ENCODE measurements around the gene HHAT.

DNA sequence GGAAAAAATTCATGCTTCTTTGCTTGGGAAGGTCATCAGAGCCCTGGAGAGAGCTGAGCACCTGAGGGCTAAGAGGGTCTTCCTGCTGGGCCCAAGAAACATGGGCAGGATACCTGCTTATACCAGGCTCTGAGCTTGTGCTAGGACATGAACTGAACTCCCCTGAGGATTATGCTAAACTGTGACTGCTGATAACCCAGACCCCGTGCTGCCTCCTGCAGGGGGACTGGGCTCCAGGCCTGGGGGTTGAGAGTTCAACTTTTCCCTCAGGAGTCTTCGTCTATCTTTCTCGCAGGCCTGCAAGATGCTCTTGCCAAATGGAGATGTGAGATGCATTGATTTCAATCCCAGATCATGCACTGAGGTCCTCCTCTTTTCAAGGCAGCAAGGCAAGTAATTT is 368.5 kb downstream of the HHAT start:
- TF ChIP-seq ZNF274 (IDR thresholded peaks at IDR 0.05; ENCODE audit: low read depth, low read length) (no peak), YY1 (IDR thresholded peaks at IDR 0.05; ENCODE audit: insufficient read depth, insufficient read length) (no peak), SUZ12 (IDR thresholded peaks at IDR 0.05; ENCODE audit: extremely low read depth, insufficient read depth, insufficient read length) (no peak)
